Muscle layer of colon (tissue), 2 donors: ENCODE measurements around the gene KLC1.
A peak's percentile ranks its signal among the peaks of the same experiment; 100 is the strongest.

Experiments
- H3K27ac ChIP-seq: one replicate; pipeline ENCODE4 v1.7.0; 2013; ENCODE audit warnings: low read depth, mild to moderate bottlenecking, low read length, moderate library complexity
- H3K27me3 ChIP-seq, 2 donors: one replicate each; pipeline ENCODE4 v1.7.0; 2013; ENCODE audit warnings: low read length in 2 of 2, mild to moderate bottlenecking in 2 of 2; ENCODE audit not compliant: insufficient read depth in 2 of 2, control insufficient read depth in 1 of 2
- H3K36me3 ChIP-seq: one replicate; pipeline ENCODE4 v1.7.0; 2013; ENCODE audit warnings: mild to moderate bottlenecking, low read length; ENCODE audit not compliant: insufficient read depth
- H3K4me1 ChIP-seq: one replicate; pipeline ENCODE4 v1.7.0; 2013; ENCODE audit warnings: mild to moderate bottlenecking, low read length; ENCODE audit not compliant: insufficient read depth
- H3K4me3 ChIP-seq, 2 donors: one replicate each; pipeline ENCODE4 v1.7.0; 2013; ENCODE audit warnings: low read length in 2 of 2, low read depth in 1 of 2, mild to moderate bottlenecking in 1 of 2, moderate library complexity in 1 of 2
- H3K9ac ChIP-seq: one replicate; pipeline ENCODE4 v1.7.0; 2013; ENCODE audit warnings: low read length
- H3K9me3 ChIP-seq: one replicate; pipeline ENCODE4 v1.7.0; 2013; ENCODE audit warnings: mild to moderate bottlenecking, low read length
- donor health status: abdominal sarcoma.
- donor health status: Adenocarcinoma of cecum.

KLC1 gene

DNA sequence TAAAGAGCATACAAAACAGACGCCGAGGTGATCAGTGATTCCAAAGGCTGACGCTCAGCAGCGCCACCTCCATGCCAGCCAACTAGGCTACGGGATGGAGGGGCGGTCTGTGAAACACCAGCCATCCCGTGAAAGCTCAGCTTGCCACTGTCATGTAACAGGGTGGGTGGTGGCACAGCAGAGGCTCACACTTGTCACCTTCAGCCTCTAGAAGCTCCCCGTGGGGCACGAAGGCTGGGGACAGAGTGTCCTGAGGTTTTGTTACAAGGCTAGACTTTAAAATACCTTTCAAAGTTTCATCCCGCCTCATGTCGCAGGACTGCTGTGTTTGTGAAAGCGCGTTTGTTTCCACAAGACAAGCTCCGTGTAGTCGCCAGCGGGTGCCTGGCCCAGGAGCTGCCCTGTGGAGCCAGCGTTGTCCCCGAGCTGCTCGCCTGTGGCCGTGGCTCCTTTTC, 65.6 kb downstream of the KLC1 start:
- H3K4me1 ChIP-seq: peaks cover 33% of the 10 kb centered on the region
- H3K27ac ChIP-seq: no peak overlapping the region

DNA sequence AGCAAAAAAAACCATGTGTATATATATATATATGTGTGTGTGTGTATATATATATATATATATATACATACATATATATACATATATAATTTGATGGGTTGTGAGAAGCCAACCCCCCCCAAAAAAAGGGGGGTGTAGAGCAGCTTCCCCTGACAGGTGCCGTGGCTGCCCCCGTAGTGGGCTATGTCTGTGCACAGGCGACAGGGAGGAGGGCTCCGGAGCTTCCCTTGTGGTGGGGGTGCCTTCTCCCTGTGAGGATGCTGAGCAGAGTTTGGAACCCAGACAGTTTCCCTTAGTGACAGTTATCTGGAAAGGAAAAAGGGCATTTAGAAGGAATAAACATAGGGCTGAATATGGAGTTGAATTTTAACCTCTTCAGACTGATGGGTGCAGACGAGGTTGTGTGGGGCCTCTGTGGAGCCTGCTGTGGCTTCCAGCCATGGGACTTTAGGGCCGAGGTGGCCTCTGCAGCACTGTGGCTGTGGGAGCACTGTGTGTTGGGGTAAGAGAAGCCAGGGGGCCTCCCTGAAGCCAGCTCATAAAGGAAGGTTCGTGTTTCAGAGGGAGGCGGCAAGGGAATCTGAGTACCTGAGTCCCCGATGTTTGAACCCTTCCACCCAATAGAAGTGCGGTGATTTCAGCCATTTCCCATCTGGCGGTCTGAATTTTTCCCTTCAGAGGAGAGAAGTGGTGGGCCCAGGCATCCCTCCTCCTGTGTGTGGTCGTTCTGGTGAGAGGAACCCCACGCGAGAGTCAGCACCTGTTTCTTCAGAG, 66.5 kb downstream of the KLC1 start:
- H3K4me1 ChIP-seq: peaks cover 35% of the 10 kb centered on the region
- peaks cover 55% of the 10 kb centered on the region for H3K36me3 ChIP-seq
- no peaks in the 10 kb centered on the region for H3K9me3 ChIP-seq
- H3K27me3 ChIP-seq: no peaks in the 10 kb centered on the region
- H3K4me3 ChIP-seq: no peak overlapping the region
- no peak overlapping the region for H3K9ac ChIP-seq
- H3K27ac ChIP-seq: no peak overlapping the region

More for the DNA sequence above, 65.6 kb downstream of the KLC1 start:
- H3K9ac ChIP-seq: no peak overlapping the region
- H3K4me3 ChIP-seq: no peak overlapping the region
- peaks cover 48% of the 10 kb centered on the region for H3K36me3 ChIP-seq
- H3K9me3 ChIP-seq: no peaks in the 10 kb centered on the region
- H3K27me3 ChIP-seq: no peaks in the 10 kb centered on the region

DNA sequence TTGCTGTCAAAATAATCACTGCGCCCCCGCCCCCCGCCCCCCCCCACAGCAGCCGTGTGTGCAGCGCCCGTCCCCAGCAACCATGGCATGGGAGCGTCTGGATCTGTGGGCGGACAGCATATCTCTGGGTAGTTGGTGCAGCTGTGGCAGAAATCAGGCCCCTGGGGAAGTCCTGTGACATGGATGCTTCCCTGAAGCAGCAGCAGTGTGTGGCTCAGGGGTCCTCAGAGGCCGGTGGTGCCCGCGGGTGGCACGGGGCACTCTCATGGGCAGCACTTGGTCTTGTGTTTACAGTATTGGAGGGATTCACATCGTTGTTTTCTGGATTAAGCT, 67.0 kb downstream of the KLC1 start:
- H3K36me3 ChIP-seq: peaks cover 59% of the 10 kb centered on the region
- peaks cover 39% of the 10 kb centered on the region for H3K4me1 ChIP-seq
- peak overlapping the region; percentile 61 for H3K27ac ChIP-seq
- no peaks in the 10 kb centered on the region for H3K27me3 ChIP-seq
- no peak overlapping the region for H3K9ac ChIP-seq
- H3K9me3 ChIP-seq: no peaks in the 10 kb centered on the region
- H3K4me3 ChIP-seq: no peak overlapping the region

DNA sequence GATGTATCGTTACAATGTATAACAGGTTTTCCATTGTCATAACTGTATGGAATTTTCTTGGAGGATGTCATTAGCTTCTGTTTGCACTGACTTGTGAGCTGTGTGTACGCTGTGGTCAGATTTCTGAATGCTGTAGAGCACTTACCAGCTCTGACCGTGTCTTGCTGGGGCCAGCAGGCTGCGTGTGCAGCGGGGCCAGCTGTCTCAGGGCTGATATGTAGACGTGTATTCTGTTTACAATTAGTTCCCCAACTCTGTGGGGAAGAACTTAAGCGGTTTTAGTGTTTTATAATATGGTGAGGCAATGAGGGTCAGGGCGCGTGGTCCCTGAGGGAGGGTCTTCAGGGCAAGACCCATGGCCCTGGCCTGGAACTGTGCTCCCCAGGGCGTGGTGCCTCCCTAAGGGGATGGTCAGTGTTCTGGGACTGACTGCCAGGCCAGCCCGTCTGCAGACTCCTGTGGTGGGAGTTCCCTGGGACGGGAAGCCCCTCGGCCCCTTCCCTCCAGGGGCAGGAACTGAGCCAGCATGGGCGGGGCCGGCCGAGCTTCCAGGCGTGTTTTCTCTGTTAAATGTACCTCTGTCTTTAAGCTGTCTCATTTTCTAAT, 67.6 kb downstream of the KLC1 start:
- peaks cover 62% of the 10 kb centered on the region for H3K36me3 ChIP-seq
- H3K4me3 ChIP-seq: no peak overlapping the region
- H3K4me1 ChIP-seq: peaks cover 39% of the 10 kb centered on the region
- H3K9me3 ChIP-seq: no peaks in the 10 kb centered on the region
- peak overlapping the region; percentile 61 for H3K27ac ChIP-seq
- no peaks in the 10 kb centered on the region for H3K27me3 ChIP-seq
- no peak overlapping the region for H3K9ac ChIP-seq

DNA sequence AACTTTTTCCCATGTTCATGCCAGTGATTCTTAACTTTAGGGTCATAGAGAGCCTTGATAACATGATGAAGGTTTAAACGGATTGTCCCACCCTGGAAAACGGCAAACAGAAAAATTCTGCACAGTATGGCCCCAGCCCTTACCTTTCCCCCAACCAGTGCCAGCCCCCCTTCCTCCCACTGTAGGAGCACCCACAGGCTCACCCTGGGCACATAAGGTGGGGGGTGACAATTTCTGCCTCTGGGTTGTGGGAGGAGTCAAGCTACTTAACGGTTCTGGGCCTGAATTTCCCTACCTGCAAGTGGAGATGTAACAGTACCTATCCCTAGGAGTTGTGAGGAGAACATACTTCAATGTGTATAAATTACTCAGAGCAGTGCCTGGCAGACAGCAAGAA, 68.2 kb downstream of the KLC1 start:
- H3K36me3 ChIP-seq: peaks cover 61% of the 10 kb centered on the region
- H3K9ac ChIP-seq: no peak overlapping the region
- peak overlapping the region; percentile 61 for H3K27ac ChIP-seq
- H3K4me3 ChIP-seq: no peak overlapping the region
- H3K27me3 ChIP-seq: no peaks in the 10 kb centered on the region
- H3K9me3 ChIP-seq: no peaks in the 10 kb centered on the region
- H3K4me1 ChIP-seq: peaks cover 39% of the 10 kb centered on the region

DNA sequence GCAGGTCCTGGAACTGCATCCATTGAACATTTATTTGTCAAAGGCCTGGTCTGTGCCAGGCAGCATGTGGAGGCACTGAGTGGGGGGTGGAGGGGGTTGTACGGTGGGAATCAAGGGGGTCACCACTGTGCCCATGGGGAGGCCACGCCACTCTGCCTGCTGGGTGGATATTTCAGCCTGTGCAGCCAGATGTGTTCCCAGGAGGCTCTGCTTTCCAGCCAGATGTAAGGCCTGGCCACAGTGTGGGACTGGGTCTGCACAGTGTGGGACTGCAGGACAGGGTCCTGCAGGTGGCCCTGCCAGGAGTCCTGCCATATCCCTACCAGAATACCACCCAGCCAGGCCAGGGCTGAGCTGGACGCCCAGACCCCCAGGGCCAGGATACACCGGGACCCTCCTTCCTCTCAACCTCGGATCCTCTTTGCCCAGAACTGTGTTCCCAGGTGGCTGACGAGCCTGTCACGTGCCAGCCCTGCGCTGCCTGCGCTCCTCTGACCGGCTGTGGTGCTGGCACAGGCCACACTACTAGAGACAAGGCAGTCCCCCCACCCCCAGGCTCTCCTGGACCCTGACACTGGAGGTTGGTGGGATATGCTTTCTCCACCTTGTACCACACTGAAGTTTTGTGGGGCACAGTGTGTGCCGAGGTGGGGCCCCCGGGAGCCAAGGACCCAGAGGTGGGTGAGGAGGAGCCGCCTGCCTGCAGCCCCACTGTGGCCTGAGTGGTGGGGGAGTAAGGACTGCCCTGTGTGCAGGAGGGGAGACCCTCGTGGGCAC, 68.8 kb downstream of the KLC1 start:
- Histone ChIP-seq H3K9ac (no peak overlapping the region), H3K9me3 (no peaks in the 10 kb centered on the region), H3K4me3 (no peak overlapping the region), H3K27me3 (no peaks in the 10 kb centered on the region), H3K36me3 (peaks cover 63% of the 10 kb centered on the region), H3K27ac (peak overlapping the region; percentile 66), H3K4me1 (peaks cover 39% of the 10 kb centered on the region)

DNA sequence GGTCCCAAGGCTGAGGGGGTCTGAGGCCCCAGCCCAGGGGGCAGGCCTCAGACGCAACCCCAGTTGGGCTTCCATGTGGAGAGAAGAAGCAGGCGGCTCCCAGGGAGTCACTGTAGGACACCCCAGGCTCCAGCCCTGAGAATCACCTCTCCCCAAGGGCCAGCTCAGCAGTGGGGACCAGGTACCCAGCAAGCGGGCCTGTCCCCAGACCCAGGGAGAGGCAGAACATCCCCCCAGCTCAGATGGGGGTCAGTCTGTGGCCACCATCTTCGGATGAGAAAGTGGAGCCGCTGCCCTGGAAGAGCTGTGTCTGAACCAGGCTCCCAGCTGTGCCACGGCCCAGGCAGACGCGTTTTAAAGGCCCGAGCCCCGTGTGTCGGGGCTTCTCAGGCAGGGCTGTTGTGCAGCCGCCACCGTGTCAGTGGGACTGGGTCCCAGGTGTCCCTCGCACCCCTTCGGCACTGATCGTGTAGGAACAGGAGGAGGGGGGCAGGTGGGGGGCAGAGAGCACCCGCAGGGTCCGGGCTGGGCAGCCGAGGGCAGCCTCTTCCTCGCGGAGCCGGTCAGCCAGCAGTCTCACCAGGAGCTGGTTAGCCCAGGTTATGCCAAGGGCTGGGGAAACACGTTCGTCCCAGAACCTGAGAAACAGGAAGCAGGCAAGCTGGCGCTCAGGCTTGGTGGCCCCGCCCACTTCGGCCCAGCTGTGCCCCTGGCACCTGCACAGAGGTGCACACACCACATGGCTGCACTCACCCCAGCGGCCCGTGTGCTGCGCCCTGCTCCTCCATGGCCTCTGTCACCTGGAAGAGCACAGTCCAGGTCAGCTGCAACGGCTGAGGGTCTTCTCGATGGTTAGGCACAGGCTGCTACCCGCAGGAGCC, 69.6 kb downstream of the KLC1 start:
- Histone ChIP-seq H3K4me1 (peaks cover 39% of the 10 kb centered on the region), H3K27ac (peak overlapping the region; percentile 66), H3K4me3 (no peak overlapping the region), H3K9ac (no peak overlapping the region), H3K27me3 (no peaks in the 10 kb centered on the region), H3K36me3 (peaks cover 63% of the 10 kb centered on the region), H3K9me3 (no peaks in the 10 kb centered on the region)

DNA sequence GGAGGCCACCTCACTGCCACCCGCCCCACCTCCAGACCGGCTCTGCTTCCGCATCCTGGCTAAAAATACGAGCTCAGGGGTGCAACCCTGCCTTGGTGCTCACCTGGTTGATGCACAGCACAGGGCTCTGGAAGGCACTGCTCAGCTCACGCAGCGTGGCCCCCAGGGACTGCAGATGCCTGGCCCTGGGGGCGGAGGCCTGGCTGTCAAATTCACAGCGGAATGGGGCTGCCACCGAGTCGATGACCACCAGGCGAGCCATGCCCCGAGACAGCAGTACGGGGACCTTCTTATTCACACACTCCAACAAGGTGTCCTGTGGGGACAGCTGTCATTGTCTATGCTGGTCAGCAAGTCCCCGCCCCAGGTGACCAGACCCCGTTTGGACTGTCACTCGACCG, 70.2 kb downstream of the KLC1 start:
- H3K27ac ChIP-seq: no peak overlapping the region
- no peaks in the 10 kb centered on the region for H3K27me3 ChIP-seq
- no peaks in the 10 kb centered on the region for H3K9me3 ChIP-seq
- peaks cover 39% of the 10 kb centered on the region for H3K4me1 ChIP-seq
- peaks cover 57% of the 10 kb centered on the region for H3K36me3 ChIP-seq
- no peak overlapping the region for H3K4me3 ChIP-seq
- H3K9ac ChIP-seq: no peak overlapping the region

DNA sequence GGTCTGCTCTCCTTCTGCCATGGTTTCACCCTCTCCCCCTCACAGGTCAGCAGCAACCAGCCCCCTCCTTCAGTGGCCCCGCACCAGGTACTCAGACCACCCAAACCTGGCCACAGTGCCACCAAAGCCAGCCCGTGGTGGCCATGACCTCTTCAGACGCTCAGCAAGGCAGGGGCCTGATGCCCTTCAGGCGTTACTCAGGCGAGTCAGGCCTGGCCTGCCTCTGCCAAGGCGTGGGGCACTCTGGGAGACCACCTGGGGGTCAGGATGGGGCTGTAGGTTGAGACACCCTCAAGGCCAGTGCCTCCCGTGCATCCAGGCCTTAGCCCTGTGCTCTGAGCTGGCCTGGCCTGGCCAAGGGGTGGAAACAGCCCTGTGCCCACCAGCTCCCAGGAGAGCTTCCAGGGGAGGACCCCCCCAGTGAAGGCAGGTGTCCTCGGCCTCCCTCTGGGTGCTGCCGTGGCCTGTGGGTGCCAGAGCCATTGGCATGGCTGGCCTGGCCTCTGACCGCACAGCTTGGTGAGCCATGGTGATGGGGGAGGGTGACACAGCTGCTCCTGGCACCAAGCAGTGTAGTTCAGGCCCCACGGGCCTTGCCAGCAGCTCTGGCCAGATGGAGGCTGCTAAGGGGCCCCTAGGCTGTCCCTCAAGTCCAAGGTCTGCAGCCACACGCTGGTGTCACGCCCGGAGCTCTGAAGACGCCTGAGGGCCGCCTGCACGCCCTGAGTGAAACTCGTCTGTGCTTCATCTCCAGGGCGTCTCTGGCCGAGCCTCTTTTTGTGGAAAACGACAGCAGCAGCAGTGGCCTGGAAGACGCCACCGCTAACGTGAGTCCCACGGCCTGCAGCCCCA, 71.1 kb downstream of the KLC1 start:
- H3K27ac ChIP-seq: no peak overlapping the region
- H3K4me3 ChIP-seq: no peak overlapping the region
- no peaks in the 10 kb centered on the region for H3K27me3 ChIP-seq
- H3K4me1 ChIP-seq: peaks cover 39% of the 10 kb centered on the region
- H3K9me3 ChIP-seq: no peaks in the 10 kb centered on the region
- H3K36me3 ChIP-seq: peaks cover 57% of the 10 kb centered on the region
- H3K9ac ChIP-seq: no peak overlapping the region

DNA sequence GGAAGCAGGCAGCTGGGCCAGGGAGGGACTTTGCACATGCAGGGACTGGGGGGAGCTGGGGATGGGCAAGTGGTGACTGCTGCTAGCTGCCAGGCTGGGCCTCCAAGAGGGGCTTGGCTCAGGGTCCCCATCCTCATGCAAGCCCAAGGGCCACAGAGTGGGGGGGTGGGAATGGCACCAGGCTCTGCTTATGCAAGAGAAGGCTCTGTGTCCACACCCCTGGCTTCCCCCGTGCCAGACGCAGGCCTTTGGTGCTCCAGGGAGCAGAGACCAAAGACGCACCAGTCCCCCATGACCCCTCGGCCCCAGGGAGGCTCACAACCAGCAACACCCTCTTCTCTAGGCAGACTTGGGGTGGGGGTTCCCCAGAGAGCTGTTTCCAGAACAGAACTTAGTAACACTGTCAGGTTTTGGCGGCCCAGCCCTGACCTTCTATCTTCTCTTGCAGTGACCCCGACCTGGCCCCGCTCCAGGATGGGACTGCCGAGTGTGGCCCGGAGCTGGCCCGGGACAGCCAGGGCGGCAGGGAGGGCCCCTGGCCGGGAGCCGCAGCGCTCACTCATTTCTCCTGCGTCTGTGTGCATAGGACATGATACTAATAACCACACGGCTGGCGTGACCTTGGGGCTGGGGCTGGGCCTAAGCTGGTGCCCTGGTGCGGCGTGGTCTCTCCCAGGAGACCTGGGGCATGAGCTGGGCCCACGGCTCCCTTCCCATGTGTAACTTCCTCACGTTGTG, 71.9 kb downstream of the KLC1 start:
- no peak overlapping the region for H3K9ac ChIP-seq

More for the DNA sequence above, 71.9 kb downstream of the KLC1 start:
- Histone ChIP-seq H3K36me3 (peaks cover 57% of the 10 kb centered on the region), H3K4me3 (no peak overlapping the region), H3K27ac (no peak overlapping the region), H3K9me3 (no peaks in the 10 kb centered on the region), H3K4me1 (peaks cover 34% of the 10 kb centered on the region), H3K27me3 (no peaks in the 10 kb centered on the region)
